HepG2 (cell line): ENCODE measurements around the gene BYSL. TPM values are rescaled to one million over a fixed set of nuclear protein-coding genes. Genes with fewer than 3 reads are reported as not detected.

Experiments
- AFF4 ChIP-seq: sonication (generic); formaldehyde crosslinking; IDR thresholded peaks from 2 replicates; pipeline ENCODE4 v1.4.0; 2020; ENCODE audit warnings: missing genetic modification reagents
- ATM ChIP-seq: fragments of 450-650 bp; IDR thresholded peaks from 2 replicates; pipeline ENCODE4 v1.7.1; 2017; ENCODE audit warnings: mild to moderate bottlenecking, borderline replicate concordance
- EP300 ChIP-seq, 3 experiments: sonication (generic) in 1 of 3; formaldehyde crosslinking in 1 of 3; IDR thresholded peaks; 2 replicates each; pipeline versions ENCODE4 v1.5.1 to v1.6.1; 2011 to 2020; ENCODE audit warnings: low read depth in 2 of 3, low read length in 2 of 3, borderline replicate concordance in 1 of 3, improper control_type of control experiment in 1 of 3, mild to moderate bottlenecking in 1 of 3, missing genetic modification reagents in 1 of 3, moderate library complexity in 1 of 3
- MIXL1 ChIP-seq: IDR thresholded peaks from 2 replicates; pipeline ENCODE4 v1.6.1; 2016
- MLXIP ChIP-seq: sonication (generic); formaldehyde crosslinking; IDR thresholded peaks from 2 replicates; pipeline ENCODE4 v1.9.0; 2021; ENCODE audit warnings: missing genetic modification reagents, borderline replicate concordance
- MXD3 ChIP-seq: IDR thresholded peaks from 2 replicates; pipeline ENCODE4 v1.6.1; 2016; ENCODE audit warnings: mild to moderate bottlenecking, missing biosample characterization, missing genetic modification reagents
- RFX3 ChIP-seq: IDR thresholded peaks from 2 replicates; pipeline ENCODE4 v1.6.1; 2016; ENCODE audit warnings: missing biosample characterization, missing genetic modification reagents
- RFX5 ChIP-seq: IDR thresholded peaks from 2 replicates; pipeline ENCODE4 v1.6.1; 2011; ENCODE audit warnings: low read depth, low read length, improper control_type of control experiment
- SIX4 ChIP-seq: sonication (generic); formaldehyde crosslinking; IDR thresholded peaks from 2 replicates; pipeline ENCODE4 v1.4.0; 2020; ENCODE audit warnings: missing genetic modification reagents
- ZFX ChIP-seq: sonication (generic); formaldehyde crosslinking; IDR thresholded peaks from 2 replicates; pipeline ENCODE4 v1.4.0; 2020; ENCODE audit warnings: mild to moderate bottlenecking, low read depth, missing genetic modification reagents, moderate library complexity
- ZMYM2 ChIP-seq: sonication (generic); formaldehyde crosslinking; IDR thresholded peaks from 2 replicates; pipeline ENCODE4 v1.8.0; 2022; ENCODE audit warnings: mild to moderate bottlenecking, missing genetic modification reagents
- ZNF276 ChIP-seq: sonication (generic); formaldehyde crosslinking; IDR thresholded peaks from 2 replicates; pipeline ENCODE4 v1.4.0; 2020; ENCODE audit warnings: mild to moderate bottlenecking, low read depth, missing genetic modification reagents
- ZNF331 ChIP-seq: sonication (generic); formaldehyde crosslinking; IDR thresholded peaks from 2 replicates; pipeline ENCODE4 v1.4.0; 2020; ENCODE audit warnings: missing genetic modification reagents
- ZNF556 ChIP-seq: sonication (generic); formaldehyde crosslinking; IDR thresholded peaks from 2 replicates; pipeline ENCODE4 v1.4.0; 2020; ENCODE audit warnings: mild to moderate bottlenecking, missing genetic modification reagents, borderline replicate concordance
- ZNF574 ChIP-seq: sonication (generic); formaldehyde crosslinking; IDR thresholded peaks from 2 replicates; pipeline ENCODE4 v1.4.0; 2020; ENCODE audit warnings: missing genetic modification reagents
- ZNF782 ChIP-seq: sonication (generic); formaldehyde crosslinking; IDR thresholded peaks from 2 replicates; pipeline ENCODE4 v1.4.0; 2020; ENCODE audit warnings: missing genetic modification reagents, mild to moderate bottlenecking, borderline replicate concordance
- polyA plus RNA-seq, 8 experiments: library from polyadenylated mRNA; depleted of rRNA in 3 of 8; stranded (reverse) in 7 of 8; unstranded in 1 of 8; fragments of >200 nt; fragmentation: Illumina TruSeq in 4 of 8; extraction: Trizol in 4 of 8; gene quantifications; 2 replicates each; pipeline versions ENCODE4 v1.2.1 to v1.2.3, GENCODE V29; 2011 to 2016; ENCODE audit warnings: low read depth in 4 of 8, missing spikeins in 1 of 8, mixed read lengths in 1 of 8; ENCODE audit not compliant: insufficient read depth in 1 of 8
- total RNA-seq, 5 experiments: library from RNA; depleted of rRNA; stranded (reverse); fragments of >200 nt; fragmentation: Illumina TruSeq; extraction: Trizol; gene quantifications; 2 replicates each; pipeline ENCODE4 v1.2.3, GENCODE V29; 2016; ENCODE audit warnings: low read depth in 1 of 5

Gene BYSL
- total and polyA plus RNA-seq, 2 of the 13 experiments (the other 11 are each of a cell fraction or from before 2014, with no cell fraction given), result 27.9 to 28.6 TPM

GRCh38 chr6:41941280-41942066, 20.2 kb downstream of the BYSL start, which contains the start of gene CCND3 (continued):
- peak; percentile 63; the same call in 1 of the 2 replicates for TF ChIP-seq MXD3 (CRISPR knock-in tag)
- peak; percentile 32; the same call in 1 of the 2 replicates for TF ChIP-seq RFX3 (CRISPR knock-in tag)
- peak; percentile 27; the same call in 1 of the 2 replicates for TF ChIP-seq ZNF556 (CRISPR knock-in tag)
- peak; percentile 81 for TF ChIP-seq ZNF574 (CRISPR knock-in tag)
- peak; percentile 81; the same call in 1 of the 2 replicates for TF ChIP-seq ZNF276 (CRISPR knock-in tag)
- no peak for TF ChIP-seq ZNF331 (CRISPR knock-in tag)
- TF ChIP-seq ZNF782, result peak; percentile 77; the same call in 1 of the 2 replicates
- no peak for TF ChIP-seq SIX4 (CRISPR knock-in tag)
- TF ChIP-seq ATM, result no peak
- TF ChIP-seq RFX5, result no peak
- TF ChIP-seq EP300 (IDR thresholded peaks at IDR 0.05; ENCODE audit: low read depth in 2 of 2, low read length in 2 of 2), result 0 out of 4 replicates have a peak, but pooled peaks of 1 of the 2 experiments have one; percentile 34
- no peak for TF ChIP-seq EP300 (CRISPR knock-in tag; IDR thresholded peaks at IDR 0.05; ENCODE audit: borderline replicate concordance)
- TF ChIP-seq AFF4 (CRISPR knock-in tag), result no peak
- no peak for TF ChIP-seq ZMYM2
- peak; percentile 39 for TF ChIP-seq ZFX (CRISPR knock-in tag)
- TF ChIP-seq MLXIP (CRISPR knock-in tag), result no peak
- no peak for TF ChIP-seq MIXL1
